WTC11 (cell line): Measurements from ENCODE around the gene OGFR.

Source experiments
- CTCF ChIP-seq: fragments of 200-600 bp; IDR thresholded peaks from 2 replicates; pipeline ENCODE4 v1.8.0; 2022; ENCODE audit warnings: antibody characterized with exemption
- TF ChIP-seq, protein P1 (sequence below): sonication (generic); formaldehyde crosslinking; IDR thresholded peaks from 2 replicates; pipeline ENCODE4 v1.8.0; 2022; ENCODE audit warnings: missing genetic modification reagents

GRCh38 chr20:62838128-62838891, 33.7 kb downstream of the OGFR start:
- TF ChIP-seq, protein P1, sequence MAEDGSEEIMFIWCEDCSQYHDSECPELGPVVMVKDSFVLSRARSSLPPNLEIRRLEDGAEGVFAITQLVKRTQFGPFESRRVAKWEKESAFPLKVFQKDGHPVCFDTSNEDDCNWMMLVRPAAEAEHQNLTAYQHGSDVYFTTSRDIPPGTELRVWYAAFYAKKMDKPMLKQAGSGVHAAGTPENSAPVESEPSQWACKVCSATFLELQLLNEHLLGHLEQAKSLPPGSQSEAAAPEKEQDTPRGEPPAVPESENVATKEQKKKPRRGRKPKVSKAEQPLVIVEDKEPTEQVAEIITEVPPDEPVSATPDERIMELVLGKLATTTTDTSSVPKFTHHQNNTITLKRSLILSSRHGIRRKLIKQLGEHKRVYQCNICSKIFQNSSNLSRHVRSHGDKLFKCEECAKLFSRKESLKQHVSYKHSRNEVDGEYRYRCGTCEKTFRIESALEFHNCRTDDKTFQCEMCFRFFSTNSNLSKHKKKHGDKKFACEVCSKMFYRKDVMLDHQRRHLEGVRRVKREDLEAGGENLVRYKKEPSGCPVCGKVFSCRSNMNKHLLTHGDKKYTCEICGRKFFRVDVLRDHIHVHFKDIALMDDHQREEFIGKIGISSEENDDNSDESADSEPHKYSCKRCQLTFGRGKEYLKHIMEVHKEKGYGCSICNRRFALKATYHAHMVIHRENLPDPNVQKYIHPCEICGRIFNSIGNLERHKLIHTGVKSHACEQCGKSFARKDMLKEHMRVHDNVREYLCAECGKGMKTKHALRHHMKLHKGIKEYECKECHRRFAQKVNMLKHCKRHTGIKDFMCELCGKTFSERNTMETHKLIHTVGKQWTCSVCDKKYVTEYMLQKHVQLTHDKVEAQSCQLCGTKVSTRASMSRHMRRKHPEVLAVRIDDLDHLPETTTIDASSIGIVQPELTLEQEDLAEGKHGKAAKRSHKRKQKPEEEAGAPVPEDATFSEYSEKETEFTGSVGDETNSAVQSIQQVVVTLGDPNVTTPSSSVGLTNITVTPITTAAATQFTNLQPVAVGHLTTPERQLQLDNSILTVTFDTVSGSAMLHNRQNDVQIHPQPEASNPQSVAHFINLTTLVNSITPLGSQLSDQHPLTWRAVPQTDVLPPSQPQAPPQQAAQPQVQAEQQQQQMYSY (CRISPR knock-in tag), result no peak
- TF ChIP-seq CTCF, result no peak
